MCF 10A (cell line): Measurements from ENCODE around the gene PHF19. TPM values are rescaled to one million over a fixed set of nuclear protein-coding genes. Genes with fewer than 3 reads are reported as not detected.

Experiments
- BruUV-seq: library from RNA; stranded (reverse); fragments of 400-500 nt; replicated peaks from 2 replicates; lab custom pipeline; 2021; lab: Mats Ljungman, UMichigan
- CTCF ChIA-PET: fragments of 300-600 bp; sonication (Branson Sonifier 250); formaldehyde crosslinking; extraction: SDS; loops from one replicate; lab custom pipeline; 2021; ENCODE audit warnings: antibody characterized with exemption, inconsistent platforms; lab: Yijun Ruan, JAX
- POLR2A ChIA-PET: fragments of 300-600, 350-650 bp; sonication (Branson Sonifier 250); formaldehyde crosslinking; extraction: SDS; loops from one replicate; lab custom pipeline; 2020; ENCODE audit warnings: antibody characterized with exemption, inconsistent platforms; lab: Yijun Ruan, JAX
- DNase-seq: peaks from one replicate; pipeline ENCODE4 v3.0.0-alpha.2; 2018; ENCODE audit not compliant: unreplicated experiment
- H3K27ac Mint-ChIP-seq: one replicate; pipeline ENCODE4 v1.8.0; 2022; ENCODE audit warnings: mild to moderate bottlenecking, low read depth, mixed read lengths; ENCODE audit not compliant: unreplicated experiment
- H3K27me3 Mint-ChIP-seq: one replicate; pipeline ENCODE4 v1.8.0; 2022; ENCODE audit warnings: mixed read lengths; ENCODE audit not compliant: insufficient read depth, unreplicated experiment
- H3K36me3 Mint-ChIP-seq: one replicate; pipeline ENCODE4 v1.8.0; 2022; ENCODE audit warnings: mild to moderate bottlenecking, moderate library complexity, mixed read lengths; ENCODE audit not compliant: insufficient read depth, unreplicated experiment
- H3K4me1 Mint-ChIP-seq: one replicate; pipeline ENCODE4 v1.8.0; 2022; ENCODE audit warnings: mixed read lengths; ENCODE audit not compliant: insufficient read depth, unreplicated experiment
- H3K4me3 Mint-ChIP-seq: one replicate; pipeline ENCODE4 v1.8.0; 2022; ENCODE audit warnings: mild to moderate bottlenecking, moderate library complexity, mixed read lengths; ENCODE audit not compliant: unreplicated experiment
- H3K9me3 Mint-ChIP-seq: one replicate; pipeline ENCODE4 v1.8.0; 2022; ENCODE audit warnings: mixed read lengths; ENCODE audit not compliant: unreplicated experiment
- intact Hi-C: fragments of 100-400 bp; cut with micrococcal nuclease; formaldehyde crosslinking; loops from 2 replicates; pipeline ENCODE4 v1.14.1; 2022
- total RNA-seq: library from RNA; stranded (reverse); gene quantifications from 2 replicates; pipeline ENCODE4 v1.2.3, GENCODE V29; 2022
- TF ChIP-seq, protein P1 (sequence below): fragments of 200-600 bp; IDR thresholded peaks from one replicate; pipeline ENCODE4 v1.8.0; 2022; ENCODE audit warnings: antibody characterized with exemption, mild to moderate bottlenecking; ENCODE audit not compliant: unreplicated experiment

PHF19 gene
- total RNA-seq, 1 experiment from 2014 or later: 61.0 TPM

DNA sequence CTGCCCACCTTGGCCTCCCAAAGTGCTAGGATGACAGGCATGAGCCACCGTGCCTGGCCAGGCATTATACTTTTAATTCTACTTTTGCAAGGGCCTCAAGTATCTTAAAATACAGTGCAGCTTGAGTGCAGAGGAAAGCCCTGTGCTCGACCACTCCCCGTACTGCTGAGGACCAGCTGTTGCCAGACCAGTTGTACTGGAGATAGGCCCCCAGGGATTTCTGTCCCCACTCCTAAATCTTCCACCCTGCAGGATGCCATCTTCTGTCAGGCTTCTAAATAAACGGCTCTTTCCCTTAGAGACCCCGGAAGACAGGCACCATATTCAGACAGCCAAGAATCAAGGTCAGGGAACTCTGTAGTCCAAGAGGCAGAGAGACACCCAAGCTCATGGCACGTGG, 17.6 kb downstream of the PHF19 start:
- no peak for DNase-seq
- peaks cover 28% of the 10 kb centered on the region for H3K36me3 Mint-ChIP-seq
- intact Hi-C loops: no loop called here
- no peaks in the 10 kb centered on the region for H3K9me3 Mint-ChIP-seq
- ChIA-PET POLR2A (no interaction called here), CTCF (interaction anchor here (0.6 to 1.1 kb wide), 3 partner anchors 9 to 83 kb away, joined by 3 to 5 read pairs (median 4); no protein-coding TSS in a partner anchor)
- no peak overlapping the region for H3K27ac Mint-ChIP-seq
- H3K4me3 Mint-ChIP-seq: no peak overlapping the region
- TF ChIP-seq, protein P1, sequence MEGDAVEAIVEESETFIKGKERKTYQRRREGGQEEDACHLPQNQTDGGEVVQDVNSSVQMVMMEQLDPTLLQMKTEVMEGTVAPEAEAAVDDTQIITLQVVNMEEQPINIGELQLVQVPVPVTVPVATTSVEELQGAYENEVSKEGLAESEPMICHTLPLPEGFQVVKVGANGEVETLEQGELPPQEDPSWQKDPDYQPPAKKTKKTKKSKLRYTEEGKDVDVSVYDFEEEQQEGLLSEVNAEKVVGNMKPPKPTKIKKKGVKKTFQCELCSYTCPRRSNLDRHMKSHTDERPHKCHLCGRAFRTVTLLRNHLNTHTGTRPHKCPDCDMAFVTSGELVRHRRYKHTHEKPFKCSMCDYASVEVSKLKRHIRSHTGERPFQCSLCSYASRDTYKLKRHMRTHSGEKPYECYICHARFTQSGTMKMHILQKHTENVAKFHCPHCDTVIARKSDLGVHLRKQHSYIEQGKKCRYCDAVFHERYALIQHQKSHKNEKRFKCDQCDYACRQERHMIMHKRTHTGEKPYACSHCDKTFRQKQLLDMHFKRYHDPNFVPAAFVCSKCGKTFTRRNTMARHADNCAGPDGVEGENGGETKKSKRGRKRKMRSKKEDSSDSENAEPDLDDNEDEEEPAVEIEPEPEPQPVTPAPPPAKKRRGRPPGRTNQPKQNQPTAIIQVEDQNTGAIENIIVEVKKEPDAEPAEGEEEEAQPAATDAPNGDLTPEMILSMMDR: no peak
- no TSS peak for BruUV-seq
- H3K27me3 Mint-ChIP-seq: no peaks in the 10 kb centered on the region
- no peaks in the 10 kb centered on the region for H3K4me1 Mint-ChIP-seq

DNA sequence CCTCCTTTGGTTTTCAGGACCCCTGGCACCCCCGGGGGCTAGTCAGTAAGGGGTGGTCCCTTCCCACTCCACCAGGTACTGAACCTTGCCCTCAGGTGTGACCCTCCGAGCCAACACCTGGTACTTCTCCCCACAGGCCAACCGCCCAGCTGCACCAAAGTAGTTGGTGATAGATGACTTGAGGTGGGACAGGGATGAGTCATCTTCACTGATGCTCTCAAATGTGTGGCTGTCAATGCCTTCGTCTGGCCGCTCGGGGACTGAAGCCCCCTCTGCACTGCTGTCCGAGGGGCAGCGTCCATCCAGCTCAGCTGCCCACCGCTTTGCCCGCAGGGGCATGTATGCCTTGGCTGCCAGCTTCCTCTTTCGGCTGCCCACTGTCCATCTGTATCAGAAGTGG, 19.1 kb downstream of the PHF19 start:
- no peak for DNase-seq
- Mint-ChIP-seq H3K9me3 (no peaks in the 10 kb centered on the region), H3K4me3 (no peak overlapping the region), H3K27me3 (no peaks in the 10 kb centered on the region), H3K27ac (no peak overlapping the region), H3K4me1 (no peaks in the 10 kb centered on the region), H3K36me3 (peaks cover 28% of the 10 kb centered on the region)
- TF ChIP-seq, protein P1: no peak
- no TSS peak for BruUV-seq
- POLR2A ChIA-PET: interaction anchor here (0.6 to 2.0 kb wide), 2 partner anchors 10 to 11 kb away, joined by 3 to 4 read pairs; no protein-coding TSS in a partner anchor
- intact Hi-C loops: no loop called here
- CTCF ChIA-PET: no interaction called here

DNA sequence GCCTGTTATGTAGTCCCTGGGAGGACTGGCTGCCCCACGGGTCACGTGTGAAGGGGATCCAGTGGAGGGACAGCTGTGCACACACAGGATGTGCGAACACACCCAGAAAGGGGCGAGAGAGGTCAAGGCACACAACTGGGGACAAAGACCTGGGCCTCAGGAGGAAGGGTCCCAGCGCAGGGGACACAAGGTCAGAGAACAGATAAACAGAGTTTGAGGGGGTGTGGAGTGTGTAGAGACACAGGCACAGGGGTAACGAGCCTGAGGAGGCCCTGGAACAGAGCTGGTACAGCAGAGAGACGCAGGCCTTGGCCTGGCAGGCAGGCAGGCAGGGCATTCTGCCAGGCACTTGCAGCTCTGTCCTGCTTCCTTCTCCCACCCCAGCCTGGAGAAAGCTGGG, 19.5 kb downstream of the PHF19 start:
- intact Hi-C loops: no loop called here
- no peaks in the 10 kb centered on the region for H3K27me3 Mint-ChIP-seq
- no TSS peak for BruUV-seq
- ChIA-PET CTCF (no interaction called here), POLR2A (interaction anchor here (2.0 kb wide), 1 partner anchor 10 kb away, joined by 4 read pairs; no protein-coding TSS in a partner anchor)
- no peak overlapping the region for H3K4me3 Mint-ChIP-seq
- H3K4me1 Mint-ChIP-seq: no peaks in the 10 kb centered on the region
- H3K9me3 Mint-ChIP-seq: no peaks in the 10 kb centered on the region
- TF ChIP-seq, protein P1: no peak
- peaks cover 28% of the 10 kb centered on the region for H3K36me3 Mint-ChIP-seq
- no peak overlapping the region for H3K27ac Mint-ChIP-seq
- DNase-seq: no peak

DNA sequence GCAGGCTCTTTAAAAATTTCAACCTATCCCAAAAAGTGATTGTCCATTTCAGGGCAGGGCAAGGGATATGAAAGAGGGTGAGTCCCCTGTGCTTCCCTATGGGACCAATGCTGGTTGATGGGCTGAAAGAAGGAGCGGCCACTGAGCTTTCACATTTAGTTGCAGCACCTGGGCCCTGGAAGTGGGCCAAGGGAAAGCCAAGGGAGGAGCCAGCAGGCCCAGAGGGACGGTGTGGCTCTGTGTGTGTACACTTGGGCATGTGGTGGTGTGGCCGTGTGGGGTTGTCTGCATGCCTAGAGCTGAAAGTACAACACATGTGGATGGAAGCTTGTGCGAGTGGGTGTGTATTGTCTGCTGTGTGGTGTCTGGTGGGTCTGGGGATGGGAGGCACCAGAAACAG, 20.3 kb downstream of the PHF19 start:
- no peaks in the 10 kb centered on the region for H3K4me1 Mint-ChIP-seq
- peaks cover 27% of the 10 kb centered on the region for H3K36me3 Mint-ChIP-seq
- intact Hi-C loops: no loop called here
- no peaks in the 10 kb centered on the region for H3K27me3 Mint-ChIP-seq
- no peak overlapping the region for H3K4me3 Mint-ChIP-seq
- BruUV-seq: no TSS peak
- TF ChIP-seq, protein P1: no peak
- DNase-seq: no peak
- ChIA-PET POLR2A (interaction anchor here (0.5 to 1.4 kb wide), 3 partner anchors 11 to 28 kb away, joined by 3 read pairs; no protein-coding TSS in a partner anchor), CTCF (no interaction called here)
- no peaks in the 10 kb centered on the region for H3K9me3 Mint-ChIP-seq
- no peak overlapping the region for H3K27ac Mint-ChIP-seq
